Measurements from ENCODE around the gene C11orf16.

The C11orf16 gene

DNA sequence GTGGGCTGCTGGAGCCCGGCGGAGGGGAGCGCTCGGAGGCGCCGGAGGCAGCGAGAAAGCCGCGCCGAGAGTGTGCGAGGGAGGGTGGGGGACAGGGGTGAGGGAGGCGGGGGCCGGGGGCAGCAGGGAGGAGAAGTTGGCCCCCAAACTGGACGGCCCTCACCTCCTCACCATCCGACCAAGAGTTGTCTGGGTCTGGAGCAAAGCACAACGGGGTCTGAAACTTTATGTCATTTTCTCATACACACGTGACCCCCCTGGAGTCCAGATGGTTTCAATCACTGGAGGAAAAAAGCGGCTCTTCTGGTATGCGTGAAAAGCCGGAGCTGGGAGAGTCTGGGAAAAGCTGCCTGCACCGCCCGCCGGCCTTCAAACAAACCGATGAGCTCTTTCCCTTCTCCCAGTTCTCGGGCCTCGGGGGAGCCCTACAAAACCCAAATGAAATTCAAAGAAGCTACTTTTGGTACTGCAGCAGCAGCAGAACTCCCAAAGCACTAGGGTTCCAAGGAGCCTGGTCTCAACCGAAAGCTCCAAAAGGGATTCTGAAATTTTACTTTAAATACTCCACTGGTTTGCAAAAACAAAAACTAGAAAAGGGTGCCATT is 61.5 kb downstream of the C11orf16 start:
- Histone ChIP-seq H4K20me1 (ENCODE audit: insufficient read depth, low read length, poor library complexity, severe bottlenecking) (no peaks in the 10 kb centered on the region), H3K4me2 (ENCODE audit: low read depth, low read length, poor library complexity, severe bottlenecking) (peak overlapping the region; percentile 58), H3K9me2 (replicated peaks; ENCODE audit: low read depth, low read length) (no peaks in the 10 kb centered on the region), H3K79me2 (ENCODE audit: insufficient read depth, low read length) (no peaks in the 10 kb centered on the region), H3K36me3 (ENCODE audit: insufficient read depth, low read length) (no peaks in the 10 kb centered on the region), H3K9me3 (ENCODE audit: insufficient read depth, low read depth, low read length) (no peaks in the 10 kb centered on the region), H3K4me3 (ENCODE audit: low read length, poor library complexity, severe bottlenecking) (peak overlapping the region; percentile 73), H3K4me1 (ENCODE audit: insufficient read depth, low read length, poor library complexity, severe bottlenecking) (no peaks in the 10 kb centered on the region), H3K9ac (ENCODE audit: low read depth, low read length, poor library complexity, severe bottlenecking) (no peak overlapping the region), H3F3A (ENCODE audit: low read depth) (no peaks in the 10 kb centered on the region), H2AFZ (ENCODE audit: low read length) (peak overlapping the region; percentile 81; the same call in 1 of the 2 replicates), H3K27me3 (ENCODE audit: insufficient read depth, low read length, poor library complexity, severe bottlenecking) (peaks cover 25% of the 10 kb centered on the region)
- TF ChIP-seq EZH2phosphoT487 (IDR thresholded peaks at IDR 0.05; ENCODE audit: borderline replicate concordance), result no peak
- TF ChIP-seq, protein P1, sequence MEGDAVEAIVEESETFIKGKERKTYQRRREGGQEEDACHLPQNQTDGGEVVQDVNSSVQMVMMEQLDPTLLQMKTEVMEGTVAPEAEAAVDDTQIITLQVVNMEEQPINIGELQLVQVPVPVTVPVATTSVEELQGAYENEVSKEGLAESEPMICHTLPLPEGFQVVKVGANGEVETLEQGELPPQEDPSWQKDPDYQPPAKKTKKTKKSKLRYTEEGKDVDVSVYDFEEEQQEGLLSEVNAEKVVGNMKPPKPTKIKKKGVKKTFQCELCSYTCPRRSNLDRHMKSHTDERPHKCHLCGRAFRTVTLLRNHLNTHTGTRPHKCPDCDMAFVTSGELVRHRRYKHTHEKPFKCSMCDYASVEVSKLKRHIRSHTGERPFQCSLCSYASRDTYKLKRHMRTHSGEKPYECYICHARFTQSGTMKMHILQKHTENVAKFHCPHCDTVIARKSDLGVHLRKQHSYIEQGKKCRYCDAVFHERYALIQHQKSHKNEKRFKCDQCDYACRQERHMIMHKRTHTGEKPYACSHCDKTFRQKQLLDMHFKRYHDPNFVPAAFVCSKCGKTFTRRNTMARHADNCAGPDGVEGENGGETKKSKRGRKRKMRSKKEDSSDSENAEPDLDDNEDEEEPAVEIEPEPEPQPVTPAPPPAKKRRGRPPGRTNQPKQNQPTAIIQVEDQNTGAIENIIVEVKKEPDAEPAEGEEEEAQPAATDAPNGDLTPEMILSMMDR (conservative IDR thresholded peaks at IDR 0.05; ENCODE audit: low read length), result no peak

DNA sequence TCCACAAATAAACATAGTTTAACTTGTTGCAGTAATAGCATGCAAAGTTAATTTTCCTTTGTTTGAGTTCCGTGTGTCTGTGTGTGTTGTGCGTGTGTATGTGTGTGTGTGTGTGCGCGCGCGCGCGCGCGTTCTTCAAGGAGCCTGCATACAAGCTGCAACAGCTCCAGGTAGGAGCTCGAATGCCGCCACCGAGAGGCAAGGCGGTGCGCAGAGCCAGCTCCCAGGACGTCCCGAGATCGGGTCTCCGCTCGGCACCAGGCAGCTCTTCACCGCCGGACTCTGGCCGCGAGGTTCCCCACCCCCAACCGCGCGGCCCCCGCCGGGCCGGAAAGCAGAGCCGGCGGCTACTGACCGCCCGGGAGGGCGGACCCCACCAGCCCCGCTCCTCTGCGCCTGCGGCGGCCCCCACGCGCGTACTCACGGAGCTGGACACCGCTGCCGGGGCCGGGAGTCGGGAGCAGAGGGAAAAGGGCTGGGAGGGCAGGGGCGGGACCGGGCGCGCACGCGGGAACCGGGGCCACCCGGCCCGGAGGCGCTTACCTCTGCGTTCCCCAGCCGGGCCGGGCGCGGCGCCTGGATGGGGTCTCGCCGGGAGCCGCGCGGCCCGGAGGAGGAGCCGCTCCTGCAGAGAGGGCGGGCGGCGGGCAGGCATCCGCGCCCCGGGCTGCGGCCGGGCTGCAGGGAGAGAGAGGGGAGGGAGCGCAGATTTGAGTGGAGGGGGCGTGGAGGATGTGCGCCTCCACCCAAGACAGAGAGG is 62.2 kb downstream of the C11orf16 start:
- Histone ChIP-seq H2AFZ (ENCODE audit: low read length) (peak overlapping the region; percentile 81), H3K4me3 (ENCODE audit: low read length, poor library complexity, severe bottlenecking) (peak overlapping the region; percentile 73), H3K4me2 (ENCODE audit: low read depth, low read length, poor library complexity, severe bottlenecking) (peak overlapping the region; percentile 58), H3K36me3 (ENCODE audit: insufficient read depth, low read length) (no peaks in the 10 kb centered on the region), H4K20me1 (ENCODE audit: insufficient read depth, low read length, poor library complexity, severe bottlenecking) (no peaks in the 10 kb centered on the region), H3K27me3 (ENCODE audit: insufficient read depth, low read length, poor library complexity, severe bottlenecking) (peaks cover 25% of the 10 kb centered on the region), H3K79me2 (ENCODE audit: insufficient read depth, low read length) (no peaks in the 10 kb centered on the region), H3K9me2 (replicated peaks; ENCODE audit: low read depth, low read length) (no peaks in the 10 kb centered on the region), H3F3A (ENCODE audit: low read depth) (no peaks in the 10 kb centered on the region), H3K4me1 (ENCODE audit: insufficient read depth, low read length, poor library complexity, severe bottlenecking) (no peaks in the 10 kb centered on the region), H3K9me3 (ENCODE audit: insufficient read depth, low read depth, low read length) (no peaks in the 10 kb centered on the region), H3K9ac (ENCODE audit: low read depth, low read length, poor library complexity, severe bottlenecking) (no peak overlapping the region)
- TF ChIP-seq, protein P1 (conservative IDR thresholded peaks at IDR 0.05; ENCODE audit: low read length), result peak; percentile 13; the same call in 1 of the 2 replicates
- no peak for TF ChIP-seq EZH2phosphoT487 (IDR thresholded peaks at IDR 0.05; ENCODE audit: borderline replicate concordance)

Data from Loucy (cell line).